GM21786 (cell line): Measurements from ENCODE around the gene TMEM232.

ENCODE experiments used
- ATAC-seq: cut with Tn5 transposase; IDR thresholded peaks from one replicate; pipeline ENCODE4 v1.9.1; 2021; ENCODE audit not compliant: unreplicated experiment

Gene TMEM232

DNA sequence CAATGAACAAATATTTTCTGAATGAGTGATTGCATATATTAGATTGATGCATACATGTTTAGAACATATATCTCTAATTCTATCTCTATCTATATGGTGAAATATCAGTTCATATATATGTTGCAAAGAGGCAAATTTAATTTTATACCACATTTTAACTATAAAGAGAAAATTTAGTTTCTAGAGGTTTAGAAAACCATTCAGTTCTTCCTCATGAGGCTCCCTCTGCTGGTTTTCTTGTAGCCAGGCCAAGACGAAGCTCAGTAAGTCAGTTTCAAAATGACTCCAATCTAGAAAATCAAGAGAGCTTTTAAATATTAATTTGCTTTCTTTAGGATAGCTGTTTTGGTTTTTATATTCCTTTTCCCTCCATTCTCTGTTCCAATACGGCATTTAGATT, 312.1 kb downstream of the TMEM232 start:
- ATAC-seq, result no peak

- ATAC-seq, result no peak
Measured at GRCh38 chr5:110413856-110414255, 312.6 kb downstream of the TMEM232 start.

DNA sequence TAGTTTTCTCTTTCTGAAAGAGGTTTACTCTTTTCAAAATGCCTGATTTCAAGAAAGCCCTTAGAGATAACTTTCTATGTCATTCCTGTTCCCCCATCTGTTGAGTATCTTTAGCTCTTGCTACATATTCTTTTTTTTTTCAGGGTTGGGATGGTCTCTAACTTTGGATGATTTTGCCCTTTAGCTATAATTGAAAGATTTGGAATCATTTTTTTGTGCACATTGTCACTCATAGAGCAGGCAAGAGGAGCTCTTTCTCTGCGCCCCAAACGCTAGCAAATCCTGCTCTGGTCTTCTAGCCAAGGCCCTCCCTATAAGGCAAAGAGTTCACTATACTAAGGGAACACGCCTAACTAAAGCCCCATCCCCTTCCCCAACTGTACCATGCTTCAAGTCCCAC, 316.9 kb downstream of the TMEM232 start:
- ATAC-seq, result no peak

- no peak for ATAC-seq
Measured at GRCh38 chr5:110402562-110402961, 323.9 kb downstream of the TMEM232 start.

DNA sequence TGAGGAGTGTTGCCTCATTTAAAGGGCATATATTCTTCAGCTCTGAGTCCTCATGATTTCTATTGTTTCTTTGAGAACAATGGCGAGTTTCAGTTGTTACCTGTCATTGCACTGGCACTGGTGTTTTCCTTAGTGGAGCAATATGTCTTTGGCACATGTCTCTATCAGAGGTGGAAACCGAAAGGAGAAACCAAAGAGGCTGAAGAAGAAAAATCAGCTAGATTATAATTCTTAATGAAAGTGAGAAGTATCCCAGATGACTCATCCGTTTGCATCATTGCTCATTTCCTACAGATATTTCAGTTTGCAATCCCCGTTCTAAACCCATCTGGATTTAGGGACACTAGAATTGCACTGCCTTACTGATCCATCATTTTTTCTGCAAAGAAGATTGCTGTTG, 324.6 kb downstream of the TMEM232 start:
- ATAC-seq, result no peak

DNA sequence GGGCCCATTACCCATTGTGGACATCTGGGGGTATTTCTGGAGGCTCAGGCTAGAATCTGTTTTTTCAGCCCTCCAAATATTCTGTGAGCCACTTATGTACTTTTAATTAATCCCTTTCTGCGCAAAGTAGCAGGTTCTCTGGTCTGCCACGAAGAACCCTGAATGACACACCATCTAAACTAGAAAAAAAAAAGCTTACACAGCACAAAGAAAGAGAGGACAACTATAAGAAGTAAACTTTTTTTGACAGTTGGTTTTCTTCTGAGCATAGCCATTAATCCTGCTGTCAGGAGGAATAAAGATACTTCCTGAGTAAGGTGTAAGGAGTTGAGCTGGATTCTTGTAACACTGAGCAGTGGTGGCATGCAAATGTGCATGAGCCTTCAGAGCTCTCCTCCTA, 327.5 kb downstream of the TMEM232 start:
- ATAC-seq, result no peak

- ATAC-seq, result no peak
Measured at GRCh38 chr5:110397281-110397680, 329.2 kb downstream of the TMEM232 start.

GRCh38 chr5:110386782-110387181, 339.7 kb downstream of the TMEM232 start:
- ATAC-seq, result no peak

- ATAC-seq, result no peak
Measured at GRCh38 chr5:110383231-110383630, 343.2 kb downstream of the TMEM232 start.

- ATAC-seq, result no peak
Measured at GRCh38 chr5:110377943-110378342, 348.5 kb downstream of the TMEM232 start.

DNA sequence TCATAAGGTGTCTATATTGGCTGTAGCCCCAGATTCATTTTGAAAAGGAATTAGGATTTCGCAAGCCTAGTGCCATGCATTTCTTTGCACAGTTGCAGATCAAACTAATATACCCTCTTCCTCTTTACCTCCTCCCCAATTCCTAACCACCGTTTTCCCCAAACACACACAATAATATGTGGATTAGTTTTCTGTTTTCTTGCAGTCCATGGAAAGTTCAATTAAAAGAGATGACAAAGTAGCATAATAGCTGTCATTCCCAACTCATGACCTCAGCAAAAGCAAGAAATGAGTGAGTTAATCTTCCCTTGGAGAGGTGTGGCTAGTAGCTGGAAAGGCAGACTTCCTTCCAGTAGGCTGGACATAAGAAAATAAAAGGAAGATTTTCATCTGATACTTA, 349.1 kb downstream of the TMEM232 start:
- ATAC-seq, result no peak

GRCh38 chr5:110376281-110376951, 350.1 kb downstream of the TMEM232 start:
- no peak for ATAC-seq

GRCh38 chr5:110371725-110372041, 354.8 kb downstream of the TMEM232 start:
- peak; percentile 92 for ATAC-seq

DNA sequence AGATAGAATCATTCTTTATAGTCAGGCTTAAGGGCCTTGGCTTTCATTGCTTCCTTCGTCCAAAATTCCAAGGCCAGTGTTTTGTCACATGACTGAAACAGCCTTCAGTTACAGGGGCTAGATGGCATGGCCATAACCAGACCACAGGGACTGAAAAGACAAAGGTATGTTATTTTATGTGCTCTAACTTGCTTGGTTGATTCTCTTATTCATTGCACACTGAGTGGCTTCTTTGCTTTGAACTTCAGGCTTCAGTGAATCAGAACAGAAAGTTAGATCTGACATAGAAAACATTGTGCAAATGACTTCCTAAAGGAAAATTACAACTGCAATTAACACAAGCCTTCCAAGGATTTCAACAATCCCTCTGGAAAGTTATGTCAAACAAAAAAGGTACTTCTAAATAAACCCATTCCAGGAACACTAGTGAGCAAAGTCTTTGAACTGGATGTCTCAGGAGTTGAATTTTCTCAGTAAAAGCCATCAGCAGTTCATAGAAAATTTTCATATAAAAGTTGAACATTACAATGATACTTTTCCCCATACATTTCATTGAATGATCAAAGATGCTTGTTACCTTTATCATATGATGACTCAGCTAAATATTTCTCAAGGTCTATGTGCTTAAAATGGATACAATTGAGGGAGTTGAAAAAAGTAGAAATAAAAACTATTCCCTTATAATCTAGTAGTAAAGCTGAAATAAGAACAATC, 355.3 kb downstream of the TMEM232 start:
- ATAC-seq, result peak; percentile 39
